ENCODE results near the gene LPAR6.

- no peak for TF ChIP-seq POLR2AphosphoS5 (IDR thresholded peaks at IDR 0.05)
- TF ChIP-seq CTCF (IDR thresholded peaks at IDR 0.05): no peak
These were observed 10.5 kb downstream of the LPAR6 start for GRCh38 chr13:48402325-48402932.

Data from prostate gland (tissue), 2 donors.